HT1080 (cell line): ENCODE results near the gene NEK2. TPM values are rescaled to one million over a fixed set of nuclear protein-coding genes. Genes with fewer than 3 reads are reported as not detected.
A peak's percentile ranks its signal among the peaks of the same experiment; 100 is the strongest.
"Not testable (repeated sequence)": the region's sequence is repeated elsewhere in the genome, so short reads cannot be mapped to it uniquely, and the experiment has no call there.

ENCODE experiments used
- DNase-seq: peaks from one replicate; pipeline ENCODE4 v3.0.0-alpha.2; 2015; ENCODE audit warnings: low read depth
- total RNA-seq: library from RNA; depleted of rRNA; stranded (reverse); fragments of >200 nt; shearing (Covaris generic); gene quantifications from 2 replicates; pipeline ENCODE4 v1.2.3, GENCODE V29; 2014

NEK2 gene
- total RNA-seq, 1 experiment from 2014 or later: 50.3 TPM

- DNase-seq: no peak
Observed at GRCh38 chr1:211695135-211695816, 19.9 kb upstream of the NEK2 start.

GRCh38 chr1:211693911-211694310 is 18.5 kb upstream of the NEK2 start:
- DNase-seq: not testable (repeated sequence)

GRCh38 chr1:211688421-211688820 is 13.0 kb upstream of the NEK2 start:
- no peak for DNase-seq

- no peak for DNase-seq
Observed at GRCh38 chr1:211687462-211688215, 12.2 kb upstream of the NEK2 start.

GRCh38 chr1:211685823-211686222 is 10.4 kb upstream of the NEK2 start:
- no peak for DNase-seq

GRCh38 chr1:211684791-211685190 is 9.4 kb upstream of the NEK2 start:
- DNase-seq: no peak

- DNase-seq: no peak
Observed at GRCh38 chr1:211684331-211684730, 8.9 kb upstream of the NEK2 start.

GRCh38 chr1:211683396-211684297 is 8.2 kb upstream of the NEK2 start:
- DNase-seq: no peak

GRCh38 chr1:211682186-211682585 is 6.8 kb upstream of the NEK2 start:
- DNase-seq: not testable (repeated sequence)

- peak; percentile 80 for DNase-seq
Observed at GRCh38 chr1:211680752-211681327, 5.4 kb upstream of the NEK2 start.

- DNase-seq: no peak
Observed at GRCh38 chr1:211677659-211678058, 2.2 kb upstream of the NEK2 start.

GRCh38 chr1:211676761-211677160 is 1.3 kb upstream of the NEK2 start:
- no peak for DNase-seq

GRCh38 chr1:211676106-211676583 is 724 bp upstream of the NEK2 start:
- DNase-seq: no peak

GRCh38 chr1:211667065-211667617 is 8.3 kb downstream of the NEK2 start:
- no peak for DNase-seq

GRCh38 chr1:211660718-211661222 is 14.7 kb downstream of the NEK2 start:
- no peak for DNase-seq

- DNase-seq: no peak
Observed at GRCh38 chr1:211656728-211657127, 18.7 kb downstream of the NEK2 start.

GRCh38 chr1:211654838-211655787 is 20.3 kb downstream of the NEK2 start:
- peak; percentile 82 for DNase-seq

GRCh38 chr1:211653959-211654496 is 21.4 kb downstream of the NEK2 start:
- DNase-seq: peak; percentile 22

- no peak for DNase-seq
Observed at GRCh38 chr1:211653293-211653692, 22.1 kb downstream of the NEK2 start.
